ENCODE data around the gene C16orf54.

DNA sequence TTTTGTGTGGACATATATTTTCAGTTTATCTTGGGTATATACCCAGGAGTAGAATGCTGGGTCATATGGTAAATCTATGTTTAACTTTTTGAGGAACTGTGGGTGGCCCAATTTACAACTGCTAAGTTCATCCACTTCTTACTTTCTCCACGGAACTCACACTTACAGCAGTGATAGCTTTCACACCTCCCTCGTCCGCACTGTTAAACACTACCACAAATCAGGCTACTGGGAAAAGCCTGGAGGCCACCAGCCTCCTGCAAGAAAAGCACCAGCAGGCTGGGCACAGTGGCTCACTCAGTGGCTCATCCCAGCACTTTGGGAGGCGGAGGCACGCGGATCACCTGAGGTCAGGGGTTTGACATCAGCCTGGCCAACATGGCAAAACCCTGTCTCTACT lies 17.5 kb upstream of the C16orf54 start:
- no peak for TF ChIP-seq EZH2 (IDR thresholded peaks at IDR 0.05; ENCODE audit: low read length, missing control alignments)
- TF ChIP-seq, protein P1, sequence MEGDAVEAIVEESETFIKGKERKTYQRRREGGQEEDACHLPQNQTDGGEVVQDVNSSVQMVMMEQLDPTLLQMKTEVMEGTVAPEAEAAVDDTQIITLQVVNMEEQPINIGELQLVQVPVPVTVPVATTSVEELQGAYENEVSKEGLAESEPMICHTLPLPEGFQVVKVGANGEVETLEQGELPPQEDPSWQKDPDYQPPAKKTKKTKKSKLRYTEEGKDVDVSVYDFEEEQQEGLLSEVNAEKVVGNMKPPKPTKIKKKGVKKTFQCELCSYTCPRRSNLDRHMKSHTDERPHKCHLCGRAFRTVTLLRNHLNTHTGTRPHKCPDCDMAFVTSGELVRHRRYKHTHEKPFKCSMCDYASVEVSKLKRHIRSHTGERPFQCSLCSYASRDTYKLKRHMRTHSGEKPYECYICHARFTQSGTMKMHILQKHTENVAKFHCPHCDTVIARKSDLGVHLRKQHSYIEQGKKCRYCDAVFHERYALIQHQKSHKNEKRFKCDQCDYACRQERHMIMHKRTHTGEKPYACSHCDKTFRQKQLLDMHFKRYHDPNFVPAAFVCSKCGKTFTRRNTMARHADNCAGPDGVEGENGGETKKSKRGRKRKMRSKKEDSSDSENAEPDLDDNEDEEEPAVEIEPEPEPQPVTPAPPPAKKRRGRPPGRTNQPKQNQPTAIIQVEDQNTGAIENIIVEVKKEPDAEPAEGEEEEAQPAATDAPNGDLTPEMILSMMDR (conservative IDR thresholded peaks at IDR 0.05 in 1 of 2, IDR thresholded peaks at IDR 0.05 in 1 of 2; ENCODE audit: low read depth in 1 of 2, low read length in 2 of 2), result no peak
